Esophagus muscularis mucosa (tissue), 4 donors: ENCODE measurements around the gene PIGH. TPM values are rescaled to one million over a fixed set of nuclear protein-coding genes. Genes with fewer than 3 reads are reported as not detected.

ENCODE experiments used
- DNase-seq: peaks from one replicate; pipeline ENCODE4 v3.0.0-alpha.2; 2017; ENCODE audit errors: extremely low spot score
- H3K27ac ChIP-seq, 4 donors: fragments of 200-600 bp; sonication (generic); replicated peaks in 1 of 4; 1 replicate in 3 of 4; 2 replicates in 1 of 4; pipeline ENCODE4 v1.5.1; 2016 to 2019; ENCODE audit warnings: mild to moderate bottlenecking in 1 of 4
- H3K27me3 ChIP-seq, 4 donors: fragments of 200-600 bp; sonication (generic); one replicate each; pipeline versions ENCODE4 v1.5.1 to v1.6.0; 2016 to 2019
- H3K36me3 ChIP-seq, 4 donors: fragments of 200-600 bp; sonication (generic); one replicate each; pipeline ENCODE4 v1.5.1; 2016 to 2019
- H3K4me1 ChIP-seq, 4 donors: fragments of 200-600 bp; sonication (generic); one replicate each; pipeline ENCODE4 v1.5.1; 2016 to 2019
- H3K4me3 ChIP-seq, 4 donors: fragments of 200-600 bp; sonication (generic); 1 replicate in 2 of 4; 2 replicates in 2 of 4; pipeline ENCODE4 v1.5.1; 2016 to 2019; ENCODE audit warnings: mild to moderate bottlenecking in 4 of 4, moderate library complexity in 1 of 4
- H3K9me3 ChIP-seq, 4 donors: fragments of 200-600 bp; sonication (generic); 1 replicate in 3 of 4; 2 replicates in 1 of 4; pipeline ENCODE4 v1.5.1; 2016 to 2019
- CTCF ChIP-seq, 3 experiments: fragments of 200-600 bp in 2 of 3; fragments of 450-650 bp in 1 of 3; sonication (generic) in 2 of 3; IDR thresholded peaks; one replicate each; pipeline ENCODE4 v1.5.1; 2017 to 2019; ENCODE audit warnings: antibody characterized with exemption in 3 of 3, mild to moderate bottlenecking in 2 of 3, moderate library complexity in 1 of 3
- EP300 ChIP-seq: sonication (generic); formaldehyde crosslinking; IDR thresholded peaks from one replicate; pipeline ENCODE4 v1.6.1; 2017; ENCODE audit warnings: antibody characterized with exemption
- POLR2A ChIP-seq: fragments of 450-650 bp; IDR thresholded peaks from one replicate; pipeline ENCODE4 v1.6.1; 2017; ENCODE audit warnings: antibody characterized with exemption, moderate library complexity, mild to moderate bottlenecking, low read depth
- POLR2AphosphoS5 ChIP-seq, 2 donors: sonication (generic); formaldehyde crosslinking; IDR thresholded peaks; one replicate each; pipeline ENCODE4 v1.6.1; 2017; ENCODE audit warnings: antibody characterized with exemption in 2 of 2
- WGBS: methylation state at CpG from one replicate; pipeline ENCODE4 v1.1.5; 2018; 5-methylcytosine and 5-hydroxymethylcytosine counted together
- intact Hi-C: fragments of 100-400 bp; cut with DNase I; formaldehyde crosslinking; loops from one replicate; pipeline ENCODE4 v1.15.1; 2023
- total RNA-seq, 4 donors: library from RNA; depleted of rRNA; stranded (reverse); fragments of >200 nt; gene quantifications; one replicate each; pipeline versions ENCODE4 v1.1.0 to v1.2.1, GENCODE V29; 2016

The PIGH gene
- total RNA-seq, 4 donors from 2014 or later, result 21.6 to 26.4 (median 23.0) TPM

GRCh38 chr14:67570453-67570852 lies 29.6 kb downstream of the PIGH start:
- Histone ChIP-seq H3K27me3 (no peaks in the 10 kb centered on the region), H3K27ac (no peak overlapping the region), H3K9me3 (no peaks in the 10 kb centered on the region), H3K4me1 (no peaks in the 10 kb centered on the region), H3K36me3 (peaks cover 0 to 2% (median 0%) of the 10 kb centered on the region in 4 donors), H3K4me3 (no peak overlapping the region)
- intact Hi-C loops, result loop anchor here (2.0 to 5.0 kb wide), 2 partner anchors 43 to 144 kb away; no protein-coding TSS in a partner anchor
- whole genome bisulfite sequencing, result 87% methylated on average over 7 of the region's 7 CpGs
- DNase-seq, result no peak
- TF ChIP-seq CTCF (IDR thresholded peaks at IDR 0.05) (no peak), POLR2A (no peak), POLR2AphosphoS5 (IDR thresholded peaks at IDR 0.05) (no peak), EP300 (no peak)

DNA sequence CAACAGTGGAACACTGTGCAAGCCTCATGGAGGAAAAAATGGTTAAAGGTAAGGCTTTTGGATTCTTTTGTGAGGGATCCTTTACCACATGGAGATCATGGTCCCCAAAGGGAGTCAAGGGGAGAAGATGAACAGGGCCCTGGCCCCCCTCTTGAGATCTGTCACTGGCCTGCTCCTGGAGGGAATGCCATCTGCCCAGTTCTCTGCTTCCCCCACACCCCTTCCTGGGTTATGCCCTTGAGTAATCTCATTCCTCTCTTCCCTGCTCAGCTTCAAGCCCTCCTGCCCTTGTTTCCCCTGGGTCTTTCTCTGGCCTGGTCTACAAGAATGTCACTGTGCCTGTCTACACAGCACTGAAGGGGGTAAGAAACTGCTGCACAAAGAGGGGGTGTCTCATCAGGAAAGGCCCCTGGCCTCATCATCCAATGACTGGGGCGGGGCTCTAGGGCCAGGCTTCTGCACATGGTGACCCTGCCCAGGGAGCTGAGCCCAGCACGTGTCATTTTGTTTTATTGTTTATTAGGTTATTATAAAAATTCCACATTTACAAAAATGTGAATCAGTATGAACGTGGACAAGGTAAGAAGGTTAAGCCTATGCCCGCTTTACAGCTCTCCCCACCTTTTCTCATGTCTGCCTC lies 30.3 kb downstream of the PIGH start:
- Histone ChIP-seq H3K4me3 (no peak overlapping the region), H3K27me3 (no peaks in the 10 kb centered on the region), H3K9me3 (no peaks in the 10 kb centered on the region), H3K27ac (no peak overlapping the region), H3K4me1 (no peaks in the 10 kb centered on the region), H3K36me3 (peaks cover 0 to 8% (median 0%) of the 10 kb centered on the region in 4 donors)
- TF ChIP-seq POLR2AphosphoS5 (IDR thresholded peaks at IDR 0.05), result no peak
- no peak for TF ChIP-seq CTCF (IDR thresholded peaks at IDR 0.05)
- no peak for TF ChIP-seq POLR2A
- TF ChIP-seq EP300, result no peak
- intact Hi-C loops, result loop anchor here (2.0 to 5.0 kb wide), 2 partner anchors 42 to 143 kb away; no protein-coding TSS in a partner anchor
- DNase-seq, result no peak
- 88% methylated on average over 4 of the region's 4 CpGs for WGBS

DNA sequence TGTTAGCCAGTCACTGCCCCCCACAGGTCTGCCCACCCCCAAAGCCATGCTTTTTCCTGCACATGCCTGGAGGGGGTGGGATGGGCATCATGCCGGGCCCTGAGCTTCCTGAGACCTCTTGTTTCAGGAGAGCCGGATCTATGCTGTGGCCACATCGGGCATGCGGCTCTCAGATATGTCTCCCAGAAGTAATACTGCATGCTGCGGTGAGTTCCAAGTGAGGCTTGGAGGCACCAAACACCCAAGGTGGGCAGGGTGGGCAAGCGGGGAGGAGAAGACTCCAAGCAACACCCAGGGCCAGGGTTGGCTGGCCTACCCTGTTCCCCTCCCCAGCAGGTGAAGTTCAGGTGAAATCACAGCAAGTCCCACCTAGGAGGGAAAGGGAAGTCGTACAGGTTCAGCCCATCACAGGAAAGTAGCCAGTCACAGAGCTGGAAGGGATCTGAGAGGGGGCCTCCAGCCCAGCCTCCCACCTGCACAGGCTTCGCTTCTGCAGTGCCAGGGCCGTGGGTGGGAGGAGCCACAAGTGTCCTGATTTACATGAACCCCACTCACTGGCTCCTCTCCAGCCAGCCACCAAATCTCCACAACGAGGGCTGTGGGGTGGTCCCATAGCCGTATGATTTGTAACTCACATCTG lies 30.9 kb downstream of the PIGH start:
- no peaks in the 10 kb centered on the region for H3K27me3 ChIP-seq
- no peak overlapping the region for H3K27ac ChIP-seq
- WGBS, result 71% methylated on average over 7 of the region's 11 CpGs
- H3K36me3 ChIP-seq, result peaks cover 0 to 8% (median 0%) of the 10 kb centered on the region in 4 donors
- no peak overlapping the region for H3K4me3 ChIP-seq
- intact Hi-C loops, result no loop called here
- TF ChIP-seq POLR2AphosphoS5 (IDR thresholded peaks at IDR 0.05) (no peak), CTCF (IDR thresholded peaks at IDR 0.05) (no peak)
- no peaks in the 10 kb centered on the region for H3K4me1 ChIP-seq
- DNase-seq, result no peak
- H3K9me3 ChIP-seq, result no peaks in the 10 kb centered on the region

GRCh38 chr14:67567654-67568053 lies 32.4 kb downstream of the PIGH start:
- H3K4me3 ChIP-seq, result no peak overlapping the region
- no peak for DNase-seq
- intact Hi-C loops, result no loop called here
- H3K9me3 ChIP-seq, result no peaks in the 10 kb centered on the region
- H3K4me1 ChIP-seq, result no peaks in the 10 kb centered on the region
- WGBS, result 84% methylated on average over 3 of the region's 3 CpGs
- TF ChIP-seq POLR2A, result no peak
- no peak for TF ChIP-seq CTCF (IDR thresholded peaks at IDR 0.05)
- no peak for TF ChIP-seq POLR2AphosphoS5 (IDR thresholded peaks at IDR 0.05)
- TF ChIP-seq EP300, result no peak
- H3K27me3 ChIP-seq, result no peaks in the 10 kb centered on the region
- no peak overlapping the region for H3K27ac ChIP-seq
- H3K36me3 ChIP-seq, result peaks cover 0 to 13% (median 4%) of the 10 kb centered on the region in 4 donors
